Mucosa of descending colon (tissue), 3 donors: ENCODE measurements around the gene SLC22A8. TPM values are rescaled to one million over a fixed set of nuclear protein-coding genes. Genes with fewer than 3 reads are reported as not detected.

Experiments used
- ATAC-seq: fragments of 200-7000 bp; cut with Tn5 transposase; one replicate; pipeline ENCODE4 v1.9.1; 2020; ENCODE audit warnings: mild to moderate bottlenecking, moderate library complexity
- DNase-seq, 3 donors: peaks; one replicate each; pipeline ENCODE4 v3.0.0-alpha.2; 2020
- H3K36me3 ChIP-seq: fragments of 200-600 bp; one replicate; pipeline ENCODE4 v1.8.0; 2021; ENCODE audit warnings: low read depth, mild to moderate bottlenecking
- H3K4me1 ChIP-seq: fragments of 200-600 bp; one replicate; pipeline ENCODE4 v1.8.0; 2021; ENCODE audit warnings: low read depth, mild to moderate bottlenecking
- H3K4me3 ChIP-seq: fragments of 200-600 bp; one replicate; pipeline ENCODE4 v1.8.0; 2021; ENCODE audit warnings: mild to moderate bottlenecking
- H3K9me3 ChIP-seq: fragments of 200-600 bp; one replicate; pipeline ENCODE4 v1.8.0; 2021; ENCODE audit warnings: mild to moderate bottlenecking
- CTCF ChIP-seq: fragments of 200-600 bp; IDR thresholded peaks from one replicate; pipeline ENCODE4 v1.8.0; 2022; ENCODE audit warnings: antibody characterized with exemption, mild to moderate bottlenecking
- intact Hi-C, 2 donors: fragments of 100-400 bp; cut with DNase I in 1 of 2; cut with micrococcal nuclease in 1 of 2; formaldehyde crosslinking; loops; one replicate each; pipeline versions ENCODE4 v1.11.0 to v1.11.1; 2022; cut with DNase I, micrococcal nuclease
- total RNA-seq, 3 donors: library from RNA; stranded (reverse); fragmentation: NEBNext Ultra II Directional in 2 of 3; extraction: Animal tissue kit (Norgen Biotek cat#: 25700) in 2 of 3; gene quantifications; one replicate each; pipeline versions ENCODE4 v1.2.1 to v1.2.4, GENCODE V29; 2021 to 2023
- donor health status: DM: no; HTN: no; CAD: no; lungs with moderate emphysema.
- donor health status: DM: no; HTN: no; CAD: no.
- donor health status: DM: no; HTN: yes; CAD: no.

Gene SLC22A8
- total RNA-seq, 3 donors from 2014 or later, result not detected

GRCh38 chr11:63014408-63015055, 1.1 kb downstream of the SLC22A8 start:
- ATAC-seq (no peak), DNase-seq (no peak)
- no peaks in the 10 kb centered on the region for H3K4me1 ChIP-seq
- no peaks in the 10 kb centered on the region for H3K9me3 ChIP-seq
- no peak overlapping the region for H3K4me3 ChIP-seq
- intact Hi-C loops, result no loop called here
- H3K36me3 ChIP-seq, result no peaks in the 10 kb centered on the region
- no peak for TF ChIP-seq CTCF

GRCh38 chr11:63012839-63013238, 2.8 kb downstream of the SLC22A8 start:
- DNase-seq, result no peak
- H3K36me3 ChIP-seq, result no peaks in the 10 kb centered on the region
- no peaks in the 10 kb centered on the region for H3K4me1 ChIP-seq
- intact Hi-C loops, result no loop called here
- no peak for TF ChIP-seq CTCF
- no peaks in the 10 kb centered on the region for H3K9me3 ChIP-seq
- ATAC-seq, result no peak
- H3K4me3 ChIP-seq, result no peak overlapping the region

GRCh38 chr11:63012430-63012829, 3.2 kb downstream of the SLC22A8 start:
- no peak for TF ChIP-seq CTCF
- Histone ChIP-seq H3K36me3 (no peaks in the 10 kb centered on the region), H3K9me3 (no peaks in the 10 kb centered on the region), H3K4me1 (no peaks in the 10 kb centered on the region), H3K4me3 (no peak overlapping the region)
- ATAC-seq, result no peak
- intact Hi-C loops, result no loop called here
- no peak for DNase-seq

GRCh38 chr11:63010934-63011439, 4.7 kb downstream of the SLC22A8 start:
- intact Hi-C loops, result no loop called here
- no peak for DNase-seq
- Histone ChIP-seq H3K4me1 (no peaks in the 10 kb centered on the region), H3K36me3 (no peaks in the 10 kb centered on the region), H3K4me3 (no peak overlapping the region), H3K9me3 (no peaks in the 10 kb centered on the region)
- ATAC-seq, result no peak
- TF ChIP-seq CTCF, result no peak

GRCh38 chr11:63007920-63008319, 7.7 kb downstream of the SLC22A8 start:
- intact Hi-C loops, result no loop called here
- Histone ChIP-seq H3K4me3 (no peak overlapping the region), H3K4me1 (no peaks in the 10 kb centered on the region), H3K9me3 (no peaks in the 10 kb centered on the region), H3K36me3 (no peaks in the 10 kb centered on the region)
- no peak for TF ChIP-seq CTCF
- DNase-seq (no peak), ATAC-seq (no peak)
